Neural progenitor cell (in vitro differentiated cells): ENCODE data around the gene LINGO1. TPM values are rescaled to one million over a fixed set of nuclear protein-coding genes. Genes with fewer than 3 reads are reported as not detected.
A peak's percentile ranks its signal among the peaks of the same experiment; 100 is the strongest.

Experiments used
- DNase-seq: peaks from one replicate; pipeline ENCODE4 v3.0.0-alpha.2; 2016; ENCODE audit warnings: low spot score
- H2AFZ ChIP-seq: fragments of 200-600 bp; sonication (generic); replicated peaks from 2 replicates; pipeline ENCODE4 v1.6.1; 2016; ENCODE audit warnings: antibody characterized with exemption
- H3F3A ChIP-seq: fragments of 200-600 bp; sonication (generic); 2 replicates; pipeline ENCODE4 v1.6.1; 2016; ENCODE audit warnings: antibody characterized with exemption, low read depth
- H3K27ac ChIP-seq: fragments of 200-600 bp; sonication (generic); 2 replicates; pipeline ENCODE4 v1.5.1; 2016; ENCODE audit warnings: mild to moderate bottlenecking
- H3K27me3 ChIP-seq: fragments of 200-600 bp; sonication (generic); 2 replicates; pipeline ENCODE4 v1.6.1; 2016; ENCODE audit warnings: mild to moderate bottlenecking, moderate library complexity
- H3K36me3 ChIP-seq: fragments of 200-600 bp; sonication (generic); 2 replicates; pipeline ENCODE4 v1.5.1; 2016
- H3K4me1 ChIP-seq: fragments of 200-600 bp; sonication (generic); 2 replicates; pipeline ENCODE4 v1.6.1; 2016; ENCODE audit warnings: mixed run types
- H3K4me2 ChIP-seq: fragments of 200-600 bp; sonication (generic); 2 replicates; pipeline ENCODE4 v1.6.1; 2016
- H3K4me3 ChIP-seq: fragments of 200-600 bp; sonication (generic); 2 replicates; pipeline ENCODE4 v1.5.1; 2016
- H3K79me2 ChIP-seq: fragments of 200-600 bp; sonication (generic); 2 replicates; pipeline ENCODE4 v1.6.1; 2016; ENCODE audit warnings: low read depth
- H3K9ac ChIP-seq: fragments of 200-600 bp; sonication (generic); 2 replicates; pipeline ENCODE4 v1.6.1; 2016
- H3K9me3 ChIP-seq: fragments of 200-600 bp; sonication (generic); 2 replicates; pipeline ENCODE4 v1.5.1; 2016; ENCODE audit warnings: low read depth
- H4K20me1 ChIP-seq: fragments of 200-600 bp; sonication (generic); 2 replicates; pipeline ENCODE4 v1.6.1; 2016; ENCODE audit warnings: low read depth
- H3K27ac Mint-ChIP-seq: 3 replicates; pipeline ENCODE4 v1.8.0; 2021; ENCODE audit warnings: mixed read lengths
- H3K27me3 Mint-ChIP-seq: 2 replicates; pipeline ENCODE4 v1.8.0; 2022; ENCODE audit warnings: low read depth, mild to moderate bottlenecking, inconsistent platforms, moderate library complexity, mixed read lengths; ENCODE audit not compliant: insufficient read depth
- H3K36me3 Mint-ChIP-seq: 3 replicates; pipeline ENCODE4 v1.8.0; 2021; ENCODE audit warnings: mixed read lengths
- H3K4me1 Mint-ChIP-seq: 3 replicates; pipeline ENCODE4 v1.8.0; 2021; ENCODE audit warnings: mixed read lengths
- H3K4me3 Mint-ChIP-seq: 3 replicates; pipeline ENCODE4 v1.8.0; 2021; ENCODE audit warnings: mild to moderate bottlenecking, moderate library complexity, mixed read lengths
- H3K9me3 Mint-ChIP-seq: 3 replicates; pipeline ENCODE4 v1.8.0; 2020; ENCODE audit warnings: mixed read lengths
- EZH2 ChIP-seq: fragments of 200-600 bp; sonication (generic); IDR thresholded peaks from 2 replicates; pipeline ENCODE4 v1.6.1; 2017; ENCODE audit warnings: antibody characterized with exemption, mild to moderate bottlenecking, moderate library complexity
- EZH2phosphoT487 ChIP-seq: fragments of 200-600 bp; sonication (generic); IDR thresholded peaks from 2 replicates; pipeline ENCODE4 v1.6.1; 2017; ENCODE audit warnings: antibody characterized with exemption
- total RNA-seq: library from RNA; depleted of rRNA; stranded (reverse); fragments of >200 nt; gene quantifications from 2 replicates; pipeline ENCODE4 v1.2.3, GENCODE V29; 2015; ENCODE audit warnings: low replicate concordance
- TF ChIP-seq, protein P1 (sequence below): fragments of 200-600 bp; sonication (generic); IDR thresholded peaks from 2 replicates; pipeline ENCODE4 v1.5.1; 2017; ENCODE audit warnings: antibody characterized with exemption, mild to moderate bottlenecking

LINGO1 gene
- total RNA-seq, 1 donor from 2014 or later, result 7.9 TPM

DNA sequence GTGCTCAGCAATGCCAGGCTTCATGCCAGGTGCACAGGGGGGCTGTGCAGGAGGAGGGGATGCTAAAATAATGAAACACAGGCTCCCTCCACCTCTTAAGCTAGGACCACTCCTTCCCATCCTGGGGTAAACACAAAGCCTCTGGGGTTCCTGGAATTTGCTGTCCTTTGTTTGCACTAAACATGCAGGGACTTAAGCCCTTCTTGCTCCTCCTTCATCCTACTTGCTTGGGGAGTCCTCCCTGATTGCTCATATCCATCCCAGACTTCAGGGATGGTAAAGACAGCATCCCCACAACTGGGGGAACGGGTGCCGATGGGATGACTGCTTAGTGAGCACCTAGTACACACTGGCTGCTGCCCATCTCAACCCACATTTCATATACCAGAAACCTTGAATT is 5.1 kb downstream of the LINGO1 start:
- H3K36me3 ChIP-seq, result no peaks in the 10 kb centered on the region
- H3K36me3 Mint-ChIP-seq, result no peaks in the 10 kb centered on the region
- peak; percentile 83 for DNase-seq
- H3K4me3 ChIP-seq, result no peak overlapping the region
- H3K79me2 ChIP-seq, result peaks cover 91% of the 10 kb centered on the region
- H3K27ac ChIP-seq, result peak overlapping the region; percentile 83
- H3K9me3 ChIP-seq, result no peaks in the 10 kb centered on the region
- no peaks in the 10 kb centered on the region for H3K27me3 ChIP-seq
- peaks cover 71% of the 10 kb centered on the region for H3K4me1 ChIP-seq
- H3K9me3 Mint-ChIP-seq, result no peaks in the 10 kb centered on the region
- peaks cover 54% of the 10 kb centered on the region for H3K4me1 Mint-ChIP-seq
- no peak overlapping the region for H2AFZ ChIP-seq
- H3K4me3 Mint-ChIP-seq, result no peak overlapping the region
- H3F3A ChIP-seq, result peaks cover 65% of the 10 kb centered on the region
- H3K4me2 ChIP-seq, result peak overlapping the region; percentile 49
- peak overlapping the region; percentile 42 for H3K27ac Mint-ChIP-seq
- H4K20me1 ChIP-seq, result peaks cover 62% of the 10 kb centered on the region
- H3K27me3 Mint-ChIP-seq, result peaks cover 7% of the 10 kb centered on the region
- no peak overlapping the region for H3K9ac ChIP-seq
- TF ChIP-seq EZH2, result no peak
- no peak for TF ChIP-seq EZH2phosphoT487
- TF ChIP-seq, protein P1, sequence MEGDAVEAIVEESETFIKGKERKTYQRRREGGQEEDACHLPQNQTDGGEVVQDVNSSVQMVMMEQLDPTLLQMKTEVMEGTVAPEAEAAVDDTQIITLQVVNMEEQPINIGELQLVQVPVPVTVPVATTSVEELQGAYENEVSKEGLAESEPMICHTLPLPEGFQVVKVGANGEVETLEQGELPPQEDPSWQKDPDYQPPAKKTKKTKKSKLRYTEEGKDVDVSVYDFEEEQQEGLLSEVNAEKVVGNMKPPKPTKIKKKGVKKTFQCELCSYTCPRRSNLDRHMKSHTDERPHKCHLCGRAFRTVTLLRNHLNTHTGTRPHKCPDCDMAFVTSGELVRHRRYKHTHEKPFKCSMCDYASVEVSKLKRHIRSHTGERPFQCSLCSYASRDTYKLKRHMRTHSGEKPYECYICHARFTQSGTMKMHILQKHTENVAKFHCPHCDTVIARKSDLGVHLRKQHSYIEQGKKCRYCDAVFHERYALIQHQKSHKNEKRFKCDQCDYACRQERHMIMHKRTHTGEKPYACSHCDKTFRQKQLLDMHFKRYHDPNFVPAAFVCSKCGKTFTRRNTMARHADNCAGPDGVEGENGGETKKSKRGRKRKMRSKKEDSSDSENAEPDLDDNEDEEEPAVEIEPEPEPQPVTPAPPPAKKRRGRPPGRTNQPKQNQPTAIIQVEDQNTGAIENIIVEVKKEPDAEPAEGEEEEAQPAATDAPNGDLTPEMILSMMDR, result no peak

DNA sequence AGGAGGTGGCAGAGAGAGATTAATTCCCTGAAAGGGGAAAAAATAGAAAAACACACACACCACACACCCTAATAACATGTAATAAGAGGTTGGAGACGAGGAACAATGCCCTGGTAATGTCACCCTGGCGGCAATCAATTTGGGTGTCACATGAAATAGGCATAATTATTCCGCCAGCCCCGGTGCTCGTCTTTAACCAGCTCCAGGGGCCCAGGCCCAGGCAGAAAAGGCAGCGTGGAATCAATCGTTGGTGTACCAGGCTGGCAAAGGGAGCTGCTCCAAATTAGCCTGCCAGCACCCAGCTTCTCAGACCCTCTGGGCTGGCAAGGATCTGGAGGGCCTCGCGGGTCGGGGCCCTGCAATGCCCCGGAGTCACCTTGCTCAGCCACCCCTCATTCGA is 5.6 kb downstream of the LINGO1 start:
- H3K79me2 ChIP-seq, result peaks cover 94% of the 10 kb centered on the region
- H3K27ac Mint-ChIP-seq, result no peak overlapping the region
- no peaks in the 10 kb centered on the region for H3K9me3 ChIP-seq
- peaks cover 76% of the 10 kb centered on the region for H3K4me1 ChIP-seq
- H3K36me3 Mint-ChIP-seq, result no peaks in the 10 kb centered on the region
- no peak for TF ChIP-seq EZH2
- TF ChIP-seq, protein P1, result no peak
- TF ChIP-seq EZH2phosphoT487, result no peak
- H3K27ac ChIP-seq, result peak overlapping the region; percentile 83
- H3K27me3 ChIP-seq, result no peaks in the 10 kb centered on the region
- no peak overlapping the region for H3K4me3 Mint-ChIP-seq
- H3K27me3 Mint-ChIP-seq, result peaks cover 7% of the 10 kb centered on the region
- no peak overlapping the region for H3K9ac ChIP-seq
- no peak overlapping the region for H2AFZ ChIP-seq
- peaks cover 59% of the 10 kb centered on the region for H3K4me1 Mint-ChIP-seq
- H4K20me1 ChIP-seq, result peaks cover 62% of the 10 kb centered on the region
- DNase-seq, result no peak
- H3K9me3 Mint-ChIP-seq, result no peaks in the 10 kb centered on the region
- no peak overlapping the region for H3K4me3 ChIP-seq
- peak overlapping the region; percentile 49 for H3K4me2 ChIP-seq
- H3F3A ChIP-seq, result peaks cover 64% of the 10 kb centered on the region
- H3K36me3 ChIP-seq, result no peaks in the 10 kb centered on the region

DNA sequence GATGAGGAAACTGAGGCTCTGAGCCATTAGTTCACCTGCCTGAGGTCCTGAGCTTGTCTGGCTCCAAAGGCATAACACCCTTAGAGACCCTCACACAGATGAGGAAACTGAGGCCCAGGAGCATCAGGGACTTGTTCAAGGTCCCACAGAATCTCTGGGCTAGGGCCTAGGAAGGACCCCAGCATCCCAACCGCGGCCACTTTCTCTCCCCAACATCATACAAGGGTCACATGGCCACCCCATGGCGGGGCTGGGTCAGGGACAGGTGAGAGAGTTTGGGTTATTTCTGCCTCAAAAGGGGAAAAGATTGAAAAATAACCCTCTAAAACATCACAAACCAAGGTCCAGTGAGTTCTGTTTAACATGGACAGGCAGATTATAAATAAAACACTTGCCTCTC is 6.7 kb downstream of the LINGO1 start:
- peaks cover 61% of the 10 kb centered on the region for H3K4me1 Mint-ChIP-seq
- no peak overlapping the region for H3K4me3 ChIP-seq
- H3K9me3 Mint-ChIP-seq, result no peaks in the 10 kb centered on the region

More for the DNA sequence above, 6.7 kb downstream of the LINGO1 start:
- Histone ChIP-seq H4K20me1 (peaks cover 62% of the 10 kb centered on the region), H3K36me3 (no peaks in the 10 kb centered on the region), H3K4me2 (no peak overlapping the region), H3K9me3 (no peaks in the 10 kb centered on the region), H3K9ac (no peak overlapping the region), H3K27ac (no peak overlapping the region), H3F3A (peaks cover 53% of the 10 kb centered on the region), H3K27me3 (no peaks in the 10 kb centered on the region), H2AFZ (no peak overlapping the region), H3K79me2 (peaks cover 96% of the 10 kb centered on the region), H3K4me1 (peaks cover 81% of the 10 kb centered on the region)
- TF ChIP-seq EZH2phosphoT487 (no peak), EZH2 (no peak)
- TF ChIP-seq, protein P1, result no peak
- H3K27ac Mint-ChIP-seq, result no peak overlapping the region
- no peaks in the 10 kb centered on the region for H3K36me3 Mint-ChIP-seq
- no peak for DNase-seq
- H3K4me3 Mint-ChIP-seq, result no peak overlapping the region
- peaks cover 10% of the 10 kb centered on the region for H3K27me3 Mint-ChIP-seq
